ENCODE results near the gene USF2. TPM values are rescaled to one million over a fixed set of nuclear protein-coding genes. Genes with fewer than 3 reads are reported as not detected.

The USF2 gene
- total RNA-seq, 1 donor from 2014 or later = 236 TPM

- ATAC-seq (ENCODE audit: low read depth) (no peak), DNase-seq (no peak)
- Mint-ChIP-seq H3K9me3 (no peaks in the 10 kb centered on the region), H3K27me3 (no peaks in the 10 kb centered on the region), H3K36me3 (ENCODE audit: low read depth) (no peaks in the 10 kb centered on the region), H3K27ac (no peak overlapping the region), H3K4me3 (no peak overlapping the region), H3K4me1 (peaks cover 29% of the 10 kb centered on the region)
- POLR2A ChIA-PET = interaction anchor here (0.8 to 1.5 kb wide), 5 partner anchors 17 to 321 kb away, joined by 3 to 6 read pairs (median 3); partner anchors contain the start of gene FXYD7
- TF ChIP-seq CTCF (IDR thresholded peaks at IDR 0.05) = no peak
- intact Hi-C loops (cut with micrococcal nuclease) = no loop called here
- CTCF ChIA-PET = interaction anchor here (1.1 kb wide), 1 partner anchor 13 kb away, joined by 3 read pairs; no protein-coding TSS in a partner anchor
These were observed 46.3 kb upstream of the USF2 start for GRCh38 chr19:35222373-35223015.

- DNase-seq (no peak), ATAC-seq (ENCODE audit: low read depth) (no peak)
- ChIA-PET POLR2A (interaction anchor here (0.8 to 1.5 kb wide), 5 partner anchors 17 to 321 kb away, joined by 3 to 6 read pairs (median 3); partner anchors contain the start of gene FXYD7), CTCF (interaction anchor here (1.1 kb wide), 1 partner anchor 12 kb away, joined by 3 read pairs; no protein-coding TSS in a partner anchor)
- no peaks in the 10 kb centered on the region for H3K36me3 Mint-ChIP-seq (ENCODE audit: low read depth)
- peaks cover 26% of the 10 kb centered on the region for H3K4me1 Mint-ChIP-seq
- TF ChIP-seq CTCF (IDR thresholded peaks at IDR 0.05) = no peak
- no peak overlapping the region for H3K4me3 Mint-ChIP-seq
- H3K27me3 Mint-ChIP-seq = no peaks in the 10 kb centered on the region
- intact Hi-C loops (cut with micrococcal nuclease) = no loop called here
- no peaks in the 10 kb centered on the region for H3K9me3 Mint-ChIP-seq
- H3K27ac Mint-ChIP-seq = no peak overlapping the region
These were observed 45.5 kb upstream of the USF2 start for GRCh38 chr19:35223084-35223790.

DNA sequence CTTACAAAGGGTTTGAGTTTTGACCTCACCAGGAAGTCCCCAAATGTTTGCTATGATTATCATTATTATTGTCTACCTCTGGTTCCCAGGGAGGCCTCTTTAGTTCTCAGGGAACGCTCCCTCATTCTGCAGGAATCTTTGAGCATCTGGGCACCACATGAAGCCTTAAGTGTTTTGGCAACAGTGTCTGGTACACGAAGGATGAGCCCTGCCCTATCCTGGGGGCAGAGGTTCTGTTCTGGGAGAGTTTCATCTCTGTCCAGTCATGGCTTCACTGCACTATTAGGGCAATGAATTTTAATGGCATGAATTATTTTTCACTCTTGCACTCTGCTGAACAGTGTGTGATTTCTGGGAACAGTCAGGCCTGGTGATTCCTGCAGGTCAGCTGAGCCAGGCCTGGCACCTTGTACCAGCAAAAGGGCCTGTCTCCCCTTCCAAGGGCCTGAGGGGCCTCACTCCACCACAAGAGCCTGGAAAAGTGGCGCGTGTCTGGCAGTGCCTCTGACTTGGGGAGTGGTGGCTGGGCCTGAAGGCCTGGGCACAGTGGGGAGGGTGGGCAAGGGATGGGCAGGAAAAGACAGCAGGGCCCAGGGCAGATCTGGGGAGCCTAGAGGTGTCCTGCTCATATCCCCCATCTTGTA, 44.8 kb upstream of the USF2 start:
- Mint-ChIP-seq H3K9me3 (no peaks in the 10 kb centered on the region), H3K36me3 (ENCODE audit: low read depth) (no peaks in the 10 kb centered on the region), H3K4me3 (no peak overlapping the region), H3K27me3 (no peaks in the 10 kb centered on the region), H3K27ac (no peak overlapping the region), H3K4me1 (peaks cover 26% of the 10 kb centered on the region)
- ATAC-seq (ENCODE audit: low read depth) = no peak
- CTCF ChIA-PET = no interaction called here
- TF ChIP-seq CTCF (IDR thresholded peaks at IDR 0.05) = no peak
- no peak for DNase-seq
- POLR2A ChIA-PET = interaction anchor here (1.1 to 1.5 kb wide), 4 partner anchors 13 to 320 kb away, joined by 3 to 6 read pairs (median 3); partner anchors contain the start of gene FXYD7
- intact Hi-C loops (cut with micrococcal nuclease) = no loop called here

DNA sequence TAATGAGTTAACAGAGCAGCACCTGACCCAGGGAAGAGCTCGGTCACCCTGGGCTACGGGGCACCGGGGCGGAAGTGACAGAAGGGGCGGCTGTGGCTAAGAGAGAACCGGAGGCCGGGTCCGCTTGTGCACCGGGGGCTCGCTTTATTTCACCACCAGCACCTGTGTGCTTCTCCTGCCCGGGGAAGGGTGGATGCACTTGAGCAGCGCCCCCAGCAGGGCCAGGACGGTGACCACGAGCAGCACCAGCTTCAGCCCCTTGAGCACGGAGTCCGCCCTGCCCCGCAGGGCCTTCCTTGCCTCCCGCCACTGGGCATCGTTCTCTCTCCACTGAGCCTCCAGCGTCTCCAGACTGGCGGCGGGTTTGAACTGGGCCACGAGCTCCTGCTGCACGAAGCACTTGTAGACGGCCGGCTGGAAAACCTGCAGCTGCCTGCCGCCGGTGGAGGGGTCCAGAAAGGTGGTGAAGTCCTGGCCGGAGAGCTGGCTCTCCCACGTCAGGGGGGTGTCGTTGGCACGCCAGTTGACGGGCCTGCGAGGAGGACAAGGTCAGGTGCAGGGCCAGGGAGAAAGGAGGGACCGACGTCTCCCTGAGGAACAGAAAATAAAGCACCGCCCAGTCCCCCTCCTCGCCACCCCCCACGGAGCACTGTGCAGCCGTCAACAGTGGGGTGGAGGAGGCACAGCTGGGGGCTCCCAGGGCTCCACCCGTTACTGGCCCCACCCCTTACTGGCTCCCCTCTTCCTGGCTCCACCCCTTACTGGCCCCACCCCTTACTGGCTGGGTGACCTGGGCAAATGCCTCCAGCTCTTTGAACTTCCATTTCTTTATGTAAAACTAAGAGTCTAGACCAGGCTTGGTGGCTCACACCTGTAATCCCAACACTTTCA, 43.8 kb upstream of the USF2 start:
- ChIA-PET POLR2A (interaction anchor here (0.9 to 1.7 kb wide), 4 partner anchors 11 to 43 kb away, joined by 3 to 8 read pairs (median 4); no protein-coding TSS in a partner anchor), CTCF (no interaction called here)
- peak; percentile 25 for DNase-seq
- Mint-ChIP-seq H3K27me3 (no peaks in the 10 kb centered on the region), H3K27ac (no peak overlapping the region), H3K4me1 (peaks cover 26% of the 10 kb centered on the region), H3K36me3 (ENCODE audit: low read depth) (no peaks in the 10 kb centered on the region), H3K9me3 (no peaks in the 10 kb centered on the region), H3K4me3 (no peak overlapping the region)
- intact Hi-C loops (cut with micrococcal nuclease) = no loop called here
- ATAC-seq (ENCODE audit: low read depth) = peak; percentile 85
- TF ChIP-seq CTCF (IDR thresholded peaks at IDR 0.05) = no peak

Data from activated B cell treated with CpG ODN at 0.5 μM for 24 hours (primary cell).